ENCODE measurements around the gene ELP4.
"Not testable (repeated sequence)": the region's sequence is repeated elsewhere in the genome, so short reads cannot be mapped to it uniquely, and the experiment has no call there.

Gene ELP4, protein sequence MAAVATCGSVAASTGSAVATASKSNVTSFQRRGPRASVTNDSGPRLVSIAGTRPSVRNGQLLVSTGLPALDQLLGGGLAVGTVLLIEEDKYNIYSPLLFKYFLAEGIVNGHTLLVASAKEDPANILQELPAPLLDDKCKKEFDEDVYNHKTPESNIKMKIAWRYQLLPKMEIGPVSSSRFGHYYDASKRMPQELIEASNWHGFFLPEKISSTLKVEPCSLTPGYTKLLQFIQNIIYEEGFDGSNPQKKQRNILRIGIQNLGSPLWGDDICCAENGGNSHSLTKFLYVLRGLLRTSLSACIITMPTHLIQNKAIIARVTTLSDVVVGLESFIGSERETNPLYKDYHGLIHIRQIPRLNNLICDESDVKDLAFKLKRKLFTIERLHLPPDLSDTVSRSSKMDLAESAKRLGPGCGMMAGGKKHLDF

DNA sequence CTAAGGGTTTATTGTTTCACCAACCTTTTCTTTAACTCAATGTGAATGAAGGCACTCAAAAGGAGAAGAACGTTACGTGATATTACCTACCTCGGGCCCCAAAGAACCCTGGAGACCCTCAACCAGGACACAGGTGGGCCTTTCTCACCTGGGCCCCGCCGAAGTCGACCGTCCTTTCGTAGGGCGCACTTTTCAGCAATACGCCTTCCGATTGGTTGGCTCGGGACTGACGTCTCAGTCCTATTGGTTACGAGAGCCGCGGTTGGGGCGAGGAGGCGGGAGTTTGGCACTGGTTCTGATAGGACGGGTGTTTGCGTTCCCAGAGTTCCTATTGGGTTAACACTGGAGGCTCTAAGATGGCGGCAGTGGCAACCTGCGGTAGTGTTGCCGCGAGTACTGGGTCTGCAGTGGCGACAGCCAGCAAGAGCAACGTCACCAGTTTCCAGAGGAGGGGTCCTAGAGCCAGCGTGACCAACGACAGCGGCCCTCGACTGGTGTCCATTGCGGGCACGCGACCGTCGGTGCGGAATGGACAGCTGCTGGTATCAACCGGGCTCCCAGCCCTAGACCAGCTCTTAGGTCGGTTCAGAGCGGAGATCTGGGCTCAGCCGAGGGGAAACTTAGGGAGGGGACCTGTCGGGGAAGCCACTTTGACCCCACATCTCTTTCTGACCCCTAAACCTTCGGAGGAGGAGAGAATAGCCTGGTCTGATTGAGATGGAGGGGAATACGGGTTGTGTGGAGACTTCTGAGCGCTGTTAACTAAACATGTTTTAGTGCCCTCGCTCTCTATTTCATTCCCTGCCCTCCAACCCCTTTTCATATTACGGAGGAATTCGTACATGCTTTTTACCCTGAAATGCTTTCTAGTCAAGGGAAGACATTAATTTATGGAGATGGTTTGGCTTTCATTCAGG lies at the start of gene ELP4, which contains the start of gene IMMP1L:
Gene ELP4 (plus strand): TSS at position 339 of the 917 bp plus-strand sequence. CDS start 18 bp downstream, at position 357.
Gene IMMP1L (minus strand): TSS at position 194 of the 917 bp plus-strand sequence. CDS start 46,346 bp downstream, outside the sequence.
- H3K4me3 Mint-ChIP-seq = peak within 1 kb of the TSS; percentile 86
- H3K27ac Mint-ChIP-seq = peak within 1 kb of the TSS; percentile 90
- intact Hi-C loops (cut with micrococcal nuclease) = loop anchor here (1.0 to 10.0 kb wide), 2 partner anchors 140 to 295 kb away; partner anchors contain the start of genes DCDC1 and DNAJC24
- H3K27me3 Mint-ChIP-seq = no peaks in the 10 kb centered on the region
- peaks cover 15% of the 10 kb centered on the region for H3K36me3 Mint-ChIP-seq (ENCODE audit: low read depth)
- peaks cover 5% of the 10 kb centered on the region for H3K4me1 Mint-ChIP-seq (ENCODE audit: low read depth)
- no peaks in the 10 kb centered on the region for H3K9me3 Mint-ChIP-seq

DNA sequence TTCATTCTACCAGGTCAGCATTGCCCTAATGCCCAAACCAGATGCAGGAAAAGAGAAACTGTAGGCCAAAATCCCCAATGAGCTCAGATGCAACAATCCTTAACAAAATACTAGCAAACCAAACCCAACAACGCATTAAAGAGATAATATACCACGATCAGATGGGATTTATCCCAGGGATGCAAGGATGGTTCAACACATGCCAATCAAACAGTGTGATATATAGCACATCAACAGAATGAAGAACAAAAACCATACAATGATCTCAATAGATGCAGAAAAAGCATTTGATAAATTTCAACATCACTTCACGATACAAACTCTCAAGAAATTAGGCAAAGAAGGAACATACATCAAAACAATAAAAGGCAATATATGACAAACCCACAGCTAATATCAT lies 45.1 kb upstream of the ELP4 start:
- H3K27ac Mint-ChIP-seq = no peak overlapping the region
- no peaks in the 10 kb centered on the region for H3K27me3 Mint-ChIP-seq
- H3K4me1 Mint-ChIP-seq (ENCODE audit: low read depth) = no peaks in the 10 kb centered on the region
- H3K9me3 Mint-ChIP-seq = peaks cover 21% of the 10 kb centered on the region
- intact Hi-C loops (cut with micrococcal nuclease) = no loop called here
- no peak overlapping the region for H3K4me3 Mint-ChIP-seq
- no peaks in the 10 kb centered on the region for H3K36me3 Mint-ChIP-seq (ENCODE audit: low read depth)

DNA sequence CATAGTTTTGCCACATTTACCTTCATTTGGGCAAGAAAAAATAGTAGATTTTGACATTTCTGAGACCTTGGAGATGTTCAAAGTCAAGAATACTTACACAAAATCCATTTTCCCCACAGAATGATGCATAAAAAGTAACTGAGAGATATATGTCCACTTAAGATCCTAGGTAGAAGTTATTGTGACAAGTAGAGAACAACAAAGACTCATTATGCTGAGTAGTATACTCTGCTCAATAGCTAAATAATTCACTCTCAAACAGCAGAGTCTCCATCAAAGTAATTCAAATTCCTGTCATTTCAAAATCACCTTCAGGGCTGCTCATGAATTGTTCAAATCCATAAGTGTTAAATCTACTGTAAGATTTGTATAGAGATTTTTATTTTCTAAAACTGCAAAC lies 35.5 kb upstream of the ELP4 start:
- Mint-ChIP-seq H3K27ac (no peak overlapping the region), H3K4me1 (ENCODE audit: low read depth) (no peaks in the 10 kb centered on the region), H3K9me3 (no peaks in the 10 kb centered on the region), H3K27me3 (no peaks in the 10 kb centered on the region), H3K4me3 (no peak overlapping the region), H3K36me3 (ENCODE audit: low read depth) (no peaks in the 10 kb centered on the region)
- intact Hi-C loops (cut with micrococcal nuclease) = no loop called here

DNA sequence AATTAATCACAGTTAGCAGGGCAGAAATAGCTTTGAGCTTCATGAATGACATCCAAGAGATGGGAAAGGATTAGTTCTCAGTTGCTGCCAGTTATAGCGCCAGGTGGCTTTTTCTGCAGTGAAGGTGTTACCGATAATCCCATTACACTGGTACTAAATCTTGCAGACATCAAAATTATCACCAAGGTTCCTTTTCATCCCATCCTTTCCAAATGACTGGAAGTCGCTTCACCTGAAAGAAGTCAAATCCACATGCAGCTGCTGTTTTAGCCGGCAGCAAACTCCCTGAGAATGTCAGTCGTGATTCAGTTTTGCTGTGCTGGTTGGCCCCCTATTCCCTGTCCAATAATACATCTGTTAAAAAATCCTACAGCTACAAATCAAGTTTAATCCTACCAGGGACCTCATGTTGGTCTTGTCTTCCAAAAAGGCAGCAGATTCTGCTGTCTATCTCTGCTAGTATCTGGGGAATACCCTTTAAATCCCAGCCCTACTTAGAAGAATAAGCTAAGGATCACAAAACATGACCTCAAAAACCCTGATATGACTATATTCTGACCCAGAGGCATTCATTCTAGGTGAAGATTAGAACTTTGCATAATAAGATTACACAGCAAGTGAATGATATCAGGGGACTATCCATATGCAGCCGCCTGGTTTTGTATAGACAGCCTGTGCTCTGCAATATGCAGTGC lies 31.9 kb upstream of the ELP4 start:
- intact Hi-C loops (cut with micrococcal nuclease) = no loop called here
- H3K9me3 Mint-ChIP-seq = no peaks in the 10 kb centered on the region
- no peak overlapping the region for H3K27ac Mint-ChIP-seq
- H3K27me3 Mint-ChIP-seq = no peaks in the 10 kb centered on the region
- no peaks in the 10 kb centered on the region for H3K36me3 Mint-ChIP-seq (ENCODE audit: low read depth)
- H3K4me1 Mint-ChIP-seq (ENCODE audit: low read depth) = no peaks in the 10 kb centered on the region
- H3K4me3 Mint-ChIP-seq = no peak overlapping the region

DNA sequence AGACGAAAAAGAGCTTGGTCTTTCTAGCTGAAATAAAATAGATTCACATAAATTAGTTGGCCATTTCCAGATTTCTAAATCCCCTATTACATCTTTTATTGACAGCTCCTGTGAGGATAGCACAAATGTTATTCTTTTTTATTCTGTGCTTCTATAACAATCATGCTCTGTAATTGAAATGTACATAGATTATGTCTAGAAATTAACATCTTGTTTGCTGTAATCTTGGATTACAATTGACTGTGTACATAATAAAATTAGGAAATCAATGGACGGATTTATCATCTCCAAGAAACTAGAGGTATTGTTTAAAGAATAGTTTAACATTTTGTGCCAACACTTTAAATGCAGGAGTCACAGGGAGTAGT lies 31.4 kb upstream of the ELP4 start:
- Mint-ChIP-seq H3K4me3 (no peak overlapping the region), H3K36me3 (ENCODE audit: low read depth) (no peaks in the 10 kb centered on the region), H3K27ac (no peak overlapping the region), H3K9me3 (no peaks in the 10 kb centered on the region), H3K27me3 (no peaks in the 10 kb centered on the region), H3K4me1 (ENCODE audit: low read depth) (no peaks in the 10 kb centered on the region)
- intact Hi-C loops (cut with micrococcal nuclease) = no loop called here

DNA sequence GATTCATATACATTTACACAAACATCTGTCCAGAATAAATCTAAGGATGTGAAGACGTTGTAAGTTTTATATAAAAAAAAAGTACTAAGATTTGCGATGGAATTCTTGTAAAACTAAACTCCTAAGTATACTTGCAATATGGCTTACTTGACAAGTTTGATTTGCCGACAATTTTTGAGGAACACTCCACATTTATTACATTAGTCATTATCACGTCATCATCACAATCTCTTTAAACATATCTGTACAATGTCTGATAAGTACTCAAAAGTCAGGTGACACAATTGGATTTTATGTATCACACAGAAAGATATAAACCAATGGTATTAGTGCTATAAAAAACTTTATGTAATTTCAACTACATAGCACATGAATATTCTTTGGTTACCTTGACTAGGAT lies 30.5 kb upstream of the ELP4 start:
- no peaks in the 10 kb centered on the region for H3K36me3 Mint-ChIP-seq (ENCODE audit: low read depth)
- H3K4me1 Mint-ChIP-seq (ENCODE audit: low read depth) = no peaks in the 10 kb centered on the region
- H3K27me3 Mint-ChIP-seq = no peaks in the 10 kb centered on the region
- H3K9me3 Mint-ChIP-seq = no peaks in the 10 kb centered on the region
- H3K27ac Mint-ChIP-seq = no peak overlapping the region
- no peak overlapping the region for H3K4me3 Mint-ChIP-seq
- intact Hi-C loops (cut with micrococcal nuclease) = no loop called here

DNA sequence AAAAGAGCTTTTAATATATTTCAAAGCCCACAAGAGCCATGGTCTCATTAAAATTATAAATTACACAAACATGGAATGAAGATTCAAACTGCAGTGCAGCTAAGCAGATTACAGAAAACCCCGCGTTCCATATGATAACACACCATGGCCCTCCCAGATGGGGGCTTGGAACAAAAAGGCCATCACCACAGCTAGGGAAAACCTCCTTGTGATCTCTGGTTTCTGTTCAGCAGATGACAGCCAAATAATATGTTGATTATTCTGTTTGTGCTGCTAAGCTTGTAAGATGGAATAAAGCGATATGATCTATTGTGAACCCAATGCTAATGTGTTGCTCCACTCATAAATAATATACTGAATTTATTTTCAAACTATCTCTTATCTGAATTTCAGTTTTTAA lies 28.6 kb upstream of the ELP4 start:
- intact Hi-C loops (cut with micrococcal nuclease) = no loop called here
- H3K27me3 Mint-ChIP-seq = no peaks in the 10 kb centered on the region
- no peak overlapping the region for H3K27ac Mint-ChIP-seq
- no peaks in the 10 kb centered on the region for H3K4me1 Mint-ChIP-seq (ENCODE audit: low read depth)
- no peak overlapping the region for H3K4me3 Mint-ChIP-seq
- H3K9me3 Mint-ChIP-seq = no peaks in the 10 kb centered on the region
- no peaks in the 10 kb centered on the region for H3K36me3 Mint-ChIP-seq (ENCODE audit: low read depth)

DNA sequence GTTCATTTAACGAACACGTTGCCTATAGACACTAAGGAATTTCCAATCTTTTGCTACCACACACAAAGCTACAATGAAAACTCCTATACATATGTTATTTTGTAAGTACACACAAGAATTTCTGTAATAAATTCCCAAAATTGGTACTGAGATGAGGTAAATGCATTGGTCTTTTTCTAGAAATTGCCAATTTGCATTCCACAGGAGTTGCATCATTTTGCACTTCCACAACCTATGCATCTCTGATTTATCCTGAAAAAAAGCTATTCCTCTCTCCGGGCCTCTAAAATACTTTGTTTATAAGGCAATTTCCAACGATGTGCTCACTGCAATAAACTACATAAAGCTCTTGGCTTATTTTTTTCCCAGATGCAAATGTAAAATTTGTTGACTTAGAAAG lies 25.1 kb upstream of the ELP4 start:
- H3K36me3 Mint-ChIP-seq (ENCODE audit: low read depth) = no peaks in the 10 kb centered on the region
- no peaks in the 10 kb centered on the region for H3K4me1 Mint-ChIP-seq (ENCODE audit: low read depth)
- H3K9me3 Mint-ChIP-seq = no peaks in the 10 kb centered on the region
- intact Hi-C loops (cut with micrococcal nuclease) = no loop called here
- H3K27me3 Mint-ChIP-seq = no peaks in the 10 kb centered on the region
- H3K4me3 Mint-ChIP-seq = no peak overlapping the region
- H3K27ac Mint-ChIP-seq = no peak overlapping the region

DNA sequence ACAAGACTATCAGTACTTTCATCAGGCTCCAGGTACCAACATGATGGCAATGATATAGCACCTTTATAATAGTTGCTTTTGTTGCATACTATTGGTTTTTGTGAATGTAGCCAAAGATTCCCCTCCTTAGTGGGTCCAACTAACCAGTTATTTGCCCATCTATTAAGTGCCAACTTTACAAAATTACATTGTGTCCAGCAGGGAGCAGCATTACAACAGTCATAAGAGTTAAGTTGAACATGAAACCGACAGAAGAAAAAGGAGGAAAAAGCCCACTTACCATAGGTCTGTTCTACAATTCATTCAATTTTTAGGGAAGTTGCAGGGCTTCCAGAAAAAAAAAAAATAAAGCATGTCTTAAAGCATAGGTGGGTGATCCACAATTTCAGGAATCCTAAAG lies 21.7 kb upstream of the ELP4 start:
- H3K27ac Mint-ChIP-seq = no peak overlapping the region
- intact Hi-C loops (cut with micrococcal nuclease) = loop anchor here (2.0 to 5.0 kb wide), 3 partner anchors 384 to 685 kb away; no protein-coding TSS in a partner anchor
- H3K36me3 Mint-ChIP-seq (ENCODE audit: low read depth) = no peaks in the 10 kb centered on the region

DNA sequence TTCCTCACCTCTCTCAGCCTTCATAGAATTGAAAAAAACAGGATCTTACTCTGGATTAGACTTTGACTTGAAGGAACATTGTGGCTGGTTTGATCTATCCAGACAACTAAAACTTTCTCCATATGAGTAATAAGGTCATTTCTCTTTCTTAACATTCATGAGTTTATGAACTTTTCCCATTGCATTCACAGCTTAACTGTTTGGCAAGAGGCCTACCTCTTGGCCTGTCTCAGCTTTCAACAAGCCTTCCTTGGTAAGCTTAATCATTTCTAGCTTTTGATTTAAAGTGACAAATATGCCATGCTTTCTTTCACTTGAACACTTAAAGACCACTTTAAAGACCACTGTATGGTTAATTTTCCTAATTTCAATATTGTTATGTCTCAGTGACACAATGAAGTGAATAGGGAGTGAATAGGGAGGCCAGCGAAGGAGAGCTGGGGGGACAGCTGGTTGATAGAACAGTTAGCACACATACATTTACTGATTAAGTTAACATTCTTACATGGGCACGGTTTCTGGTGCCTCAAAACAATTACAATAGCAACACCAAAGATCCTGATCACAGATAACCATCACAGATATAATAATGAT lies 17.1 kb upstream of the ELP4 start:
- no peak overlapping the region for H3K4me3 Mint-ChIP-seq
- no peaks in the 10 kb centered on the region for H3K4me1 Mint-ChIP-seq (ENCODE audit: low read depth)
- H3K27ac Mint-ChIP-seq = no peak overlapping the region
- H3K9me3 Mint-ChIP-seq = peaks cover 28% of the 10 kb centered on the region
- peaks cover 29% of the 10 kb centered on the region for H3K36me3 Mint-ChIP-seq (ENCODE audit: low read depth)
- H3K27me3 Mint-ChIP-seq = no peaks in the 10 kb centered on the region
- intact Hi-C loops (cut with micrococcal nuclease) = no loop called here

More for the DNA sequence above, 21.7 kb upstream of the ELP4 start:
- no peak overlapping the region for H3K4me3 Mint-ChIP-seq
- H3K9me3 Mint-ChIP-seq = no peaks in the 10 kb centered on the region
- H3K27me3 Mint-ChIP-seq = no peaks in the 10 kb centered on the region
- no peaks in the 10 kb centered on the region for H3K4me1 Mint-ChIP-seq (ENCODE audit: low read depth)

DNA sequence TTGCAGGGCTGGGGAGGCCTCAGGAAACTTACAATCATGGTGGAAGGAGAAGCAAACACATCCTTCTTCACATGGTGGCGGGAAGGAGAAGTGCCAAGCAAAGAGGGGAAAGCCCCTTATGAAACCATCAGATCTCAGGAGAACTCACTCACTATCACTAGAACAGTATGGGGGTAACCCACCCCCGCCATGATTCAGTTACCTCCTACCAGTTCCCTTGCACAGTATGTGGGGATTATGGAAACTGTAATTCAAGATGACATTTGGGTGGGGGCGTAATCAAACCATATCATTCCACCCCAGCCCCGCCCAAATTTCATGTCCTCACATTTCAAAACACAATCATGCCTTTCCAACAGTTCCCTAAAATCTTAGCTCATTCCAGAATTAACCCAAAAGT lies 16.3 kb upstream of the ELP4 start:
- Mint-ChIP-seq H3K4me3 (no peak overlapping the region), H3K27me3 (no peaks in the 10 kb centered on the region), H3K36me3 (ENCODE audit: low read depth) (peaks cover 29% of the 10 kb centered on the region), H3K4me1 (ENCODE audit: low read depth) (no peaks in the 10 kb centered on the region), H3K27ac (no peak overlapping the region), H3K9me3 (peaks cover 28% of the 10 kb centered on the region)
- intact Hi-C loops (cut with micrococcal nuclease) = no loop called here

DNA sequence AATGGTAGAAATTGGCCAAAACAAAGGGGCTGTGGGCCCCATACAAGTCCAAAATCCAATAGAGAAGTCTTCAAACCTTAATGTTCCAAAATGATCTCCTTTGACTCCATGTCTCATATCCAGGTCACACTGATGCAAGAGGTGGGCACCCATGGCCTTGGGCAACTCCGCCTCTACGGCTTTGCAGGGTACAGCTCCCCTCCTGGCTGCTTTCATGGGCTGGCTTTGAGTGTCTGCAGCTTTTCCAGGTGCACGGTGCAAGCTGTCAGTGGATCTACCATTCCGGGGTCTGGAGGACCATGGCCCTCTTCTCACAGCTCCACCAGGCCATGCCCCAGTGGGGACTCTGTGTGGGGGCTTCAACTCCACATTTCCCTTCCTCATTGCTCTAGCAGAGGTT lies 15.8 kb upstream of the ELP4 start:
- Mint-ChIP-seq H3K36me3 (ENCODE audit: low read depth) (peaks cover 29% of the 10 kb centered on the region), H3K9me3 (peaks cover 28% of the 10 kb centered on the region)
- H3K4me3 Mint-ChIP-seq = not testable (repeated sequence)

DNA sequence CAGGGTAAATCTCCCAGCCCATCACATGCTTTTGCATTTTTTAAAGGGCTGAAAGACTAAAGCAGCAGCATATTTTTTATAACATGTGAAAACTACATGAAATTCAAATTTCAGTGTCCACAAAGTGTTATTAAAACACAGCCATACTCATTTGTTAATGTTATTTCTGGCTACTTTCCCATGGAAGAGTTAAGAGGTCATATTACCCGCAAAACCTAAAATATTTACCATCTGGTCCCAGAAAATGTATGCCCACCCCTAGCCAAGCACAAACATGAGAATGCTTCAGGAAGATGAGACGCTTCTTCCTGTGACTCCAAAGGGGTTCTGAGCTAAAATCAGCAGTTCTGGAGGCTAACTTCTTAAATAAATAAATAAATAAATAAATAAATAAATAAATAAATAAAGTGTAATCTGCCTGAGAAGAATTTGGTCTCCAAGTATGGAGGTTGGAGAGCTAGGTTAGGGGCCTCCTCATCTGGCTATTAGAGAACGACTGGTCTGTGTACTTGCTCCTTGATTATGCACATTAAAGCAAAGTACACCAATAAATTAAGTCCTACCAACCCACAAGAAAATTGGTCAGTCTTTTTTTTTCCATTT lies 9.9 kb upstream of the ELP4 start:
- intact Hi-C loops (cut with micrococcal nuclease) = loop anchor here (10.0 kb wide), 1 partner anchor 305 kb away; no protein-coding TSS in a partner anchor

More for the DNA sequence above, 15.8 kb upstream of the ELP4 start:
- intact Hi-C loops (cut with micrococcal nuclease); H3K27me3 Mint-ChIP-seq; H3K4me1 Mint-ChIP-seq (ENCODE audit: low read depth); H3K27ac Mint-ChIP-seq: not testable (repeated sequence)

More for the DNA sequence above, 9.9 kb upstream of the ELP4 start:
- H3K36me3 Mint-ChIP-seq (ENCODE audit: low read depth) = peaks cover 19% of the 10 kb centered on the region
- H3K4me1 Mint-ChIP-seq (ENCODE audit: low read depth) = no peaks in the 10 kb centered on the region
- no peaks in the 10 kb centered on the region for H3K27me3 Mint-ChIP-seq
- no peak overlapping the region for H3K4me3 Mint-ChIP-seq
- H3K27ac Mint-ChIP-seq = no peak overlapping the region
- H3K9me3 Mint-ChIP-seq = peaks cover 11% of the 10 kb centered on the region

Data from dendritic cell treated with granulocyte-macrophage colony-stimulating factor and Interleukin-4, amounts not matched to agents 40 ng/mL and 50 ng/mL, for 4 days (primary cell).